Adrenal gland (tissue), 12 donors: ENCODE results near the gene ACR. TPM values are rescaled to one million over a fixed set of nuclear protein-coding genes. Genes with fewer than 3 reads are reported as not detected.

ENCODE experiments used
- DNase-seq, 7 donors: peaks; one replicate each; pipeline ENCODE4 v3.0.0-alpha.2; 2019 to 2020
- H3K27ac ChIP-seq, 5 donors: fragments of 200-600 bp; sonication (generic) in 4 of 5; 1 replicate in 3 of 5; 2 replicates in 2 of 5; pipeline versions ENCODE4 v1.5.1 to v1.8.0; 2016 to 2020; ENCODE audit warnings: mild to moderate bottlenecking in 1 of 5
- H3K27me3 ChIP-seq: fragments of 200-600 bp; 2 replicates; pipeline ENCODE4 v1.8.0; 2021
- H3K36me3 ChIP-seq, 2 donors: fragments of 200-600 bp; replicated peaks in 1 of 2; 1 replicate in 1 of 2; 2 replicates in 1 of 2; pipeline versions ENCODE4 v1.5.1 to v1.8.0; 2018 to 2022
- H3K4me1 ChIP-seq, 2 donors: fragments of 200-600 bp; replicated peaks in 1 of 2; 1 replicate in 1 of 2; 2 replicates in 1 of 2; pipeline versions ENCODE4 v1.5.1 to v1.8.0; 2018 to 2021
- H3K4me3 ChIP-seq, 4 donors: fragments of 200-600 bp; sonication (generic) in 3 of 4; one replicate each; pipeline ENCODE4 v1.5.1; 2016 to 2018
- H3K9me3 ChIP-seq, 3 donors: fragments of 200-600 bp; sonication (generic) in 1 of 3; replicated peaks in 1 of 3; 1 replicate in 2 of 3; 2 replicates in 1 of 3; pipeline versions ENCODE4 v1.5.1 to v1.8.0; 2016 to 2021
- POLR2A ChIP-seq, 2 donors: fragments of 450-650 bp; IDR thresholded peaks; one replicate each; pipeline ENCODE4 v1.6.1; 2017; ENCODE audit warnings: antibody characterized with exemption in 2 of 2, mild to moderate bottlenecking in 2 of 2, moderate library complexity in 1 of 2
- WGBS, 4 donors: extraction: QIAGEN DNeasy Blood & Tissue Kit in 2 of 4; methylation state at CpG; one replicate each; pipeline versions ENCODE4 v1.1.5 to v1.1.7; 2013 to 2017; 5-methylcytosine and 5-hydroxymethylcytosine counted together
- intact Hi-C, 2 donors: fragments of 100-400 bp; cut with DNase I; formaldehyde crosslinking; loops; one replicate each; pipeline versions ENCODE4 v1.14.1 to v1.15.0; 2022 to 2023
- polyA plus RNA-seq, 3 donors: library from polyadenylated mRNA; stranded (reverse); fragments of 200-250 nt in 2 of 3; fragments of 350-450 nt in 1 of 3; fragmentation: Illumina TruSeq in 1 of 3; extraction: RNeasy Lipid Tissue Mini Kit (QIAGEN cat#74804) in 1 of 3; gene quantifications; one replicate each; pipeline ENCODE4 v1.2.3, GENCODE V29; 2013 to 2014
- total RNA-seq, 9 donors: library from RNA; depleted of rRNA in 4 of 9; stranded (reverse); fragments of >200 nt in 4 of 9; fragments of 120-200 nt in 1 of 9; fragmentation: NEBNext Ultra II Directional in 1 of 9; extraction: Animal tissue kit (Norgen Biotek cat#: 25700) in 1 of 9; gene quantifications; one replicate each; pipeline versions ENCODE4 v1.1.0 to v1.2.4, GENCODE V29; 2013 to 2023
- TF ChIP-seq, protein P1 (sequence below), 6 experiments: fragments of 450-650 bp in 4 of 6; fragments of 200-600 bp in 2 of 6; sonication (generic) in 1 of 6; IDR thresholded peaks; 1 replicate in 5 of 6; 2 replicates in 1 of 6; pipeline versions ENCODE4 v1.5.1 to v1.8.0; 2016 to 2021; ENCODE audit warnings: antibody characterized with exemption in 6 of 6, mild to moderate bottlenecking in 2 of 6, moderate library complexity in 1 of 6
- donor health status: healthy with polysubstance abuse.
- donor health status: Bipolar disorder and iron deficiency.
- donor health status: DM: yes; HTN: yes; CAD: no.
- donor health status: DM: no; HTN: no; CAD: no.
- donor health status: DM: no; HTN: no; CAD: no.
- donor health status: DM: yes; HTN: yes; CAD: no.

Gene ACR
- total and polyA plus RNA-seq, 12 donors, result 0.13 to 1.5 (median 0.53) TPM; not detected in 4

DNA sequence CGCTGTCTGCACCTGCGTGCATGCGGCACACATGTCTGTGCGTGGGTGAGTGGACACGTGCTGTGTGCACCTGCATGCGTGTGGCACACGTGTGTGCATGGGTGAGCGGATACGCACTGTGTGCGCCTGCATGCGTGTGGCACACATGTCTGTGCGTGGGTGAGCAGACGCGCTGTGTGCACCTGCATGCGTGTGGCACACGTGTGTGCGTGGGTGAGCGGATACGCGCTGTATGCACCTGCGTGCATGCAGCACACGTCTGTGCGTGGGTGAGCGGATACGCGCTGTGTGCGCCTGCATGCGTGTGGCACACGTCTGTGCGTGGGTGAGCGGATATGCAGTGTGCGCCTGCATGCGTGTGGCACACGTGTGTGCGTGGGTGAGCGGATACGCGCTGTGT is 27.1 kb upstream of the ACR start:
- H3K9me3 ChIP-seq, result no peaks in the 10 kb centered on the region
- no peak for DNase-seq
- H3K27ac ChIP-seq, result no peak overlapping the region
- H3K4me1 ChIP-seq, result no peaks in the 10 kb centered on the region
- WGBS, 4 donors, result 85 to 96% (median 89%) methylated on average over 38 of the region's 38 CpGs
- no peaks in the 10 kb centered on the region for H3K27me3 ChIP-seq
- H3K36me3 ChIP-seq, result no peaks in the 10 kb centered on the region
- TF ChIP-seq, protein P1, sequence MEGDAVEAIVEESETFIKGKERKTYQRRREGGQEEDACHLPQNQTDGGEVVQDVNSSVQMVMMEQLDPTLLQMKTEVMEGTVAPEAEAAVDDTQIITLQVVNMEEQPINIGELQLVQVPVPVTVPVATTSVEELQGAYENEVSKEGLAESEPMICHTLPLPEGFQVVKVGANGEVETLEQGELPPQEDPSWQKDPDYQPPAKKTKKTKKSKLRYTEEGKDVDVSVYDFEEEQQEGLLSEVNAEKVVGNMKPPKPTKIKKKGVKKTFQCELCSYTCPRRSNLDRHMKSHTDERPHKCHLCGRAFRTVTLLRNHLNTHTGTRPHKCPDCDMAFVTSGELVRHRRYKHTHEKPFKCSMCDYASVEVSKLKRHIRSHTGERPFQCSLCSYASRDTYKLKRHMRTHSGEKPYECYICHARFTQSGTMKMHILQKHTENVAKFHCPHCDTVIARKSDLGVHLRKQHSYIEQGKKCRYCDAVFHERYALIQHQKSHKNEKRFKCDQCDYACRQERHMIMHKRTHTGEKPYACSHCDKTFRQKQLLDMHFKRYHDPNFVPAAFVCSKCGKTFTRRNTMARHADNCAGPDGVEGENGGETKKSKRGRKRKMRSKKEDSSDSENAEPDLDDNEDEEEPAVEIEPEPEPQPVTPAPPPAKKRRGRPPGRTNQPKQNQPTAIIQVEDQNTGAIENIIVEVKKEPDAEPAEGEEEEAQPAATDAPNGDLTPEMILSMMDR (IDR thresholded peaks at IDR 0.05), result no peak
- TF ChIP-seq POLR2A (IDR thresholded peaks at IDR 0.05), result no peak
- intact Hi-C loops, result no loop called here
- no peak overlapping the region for H3K4me3 ChIP-seq

DNA sequence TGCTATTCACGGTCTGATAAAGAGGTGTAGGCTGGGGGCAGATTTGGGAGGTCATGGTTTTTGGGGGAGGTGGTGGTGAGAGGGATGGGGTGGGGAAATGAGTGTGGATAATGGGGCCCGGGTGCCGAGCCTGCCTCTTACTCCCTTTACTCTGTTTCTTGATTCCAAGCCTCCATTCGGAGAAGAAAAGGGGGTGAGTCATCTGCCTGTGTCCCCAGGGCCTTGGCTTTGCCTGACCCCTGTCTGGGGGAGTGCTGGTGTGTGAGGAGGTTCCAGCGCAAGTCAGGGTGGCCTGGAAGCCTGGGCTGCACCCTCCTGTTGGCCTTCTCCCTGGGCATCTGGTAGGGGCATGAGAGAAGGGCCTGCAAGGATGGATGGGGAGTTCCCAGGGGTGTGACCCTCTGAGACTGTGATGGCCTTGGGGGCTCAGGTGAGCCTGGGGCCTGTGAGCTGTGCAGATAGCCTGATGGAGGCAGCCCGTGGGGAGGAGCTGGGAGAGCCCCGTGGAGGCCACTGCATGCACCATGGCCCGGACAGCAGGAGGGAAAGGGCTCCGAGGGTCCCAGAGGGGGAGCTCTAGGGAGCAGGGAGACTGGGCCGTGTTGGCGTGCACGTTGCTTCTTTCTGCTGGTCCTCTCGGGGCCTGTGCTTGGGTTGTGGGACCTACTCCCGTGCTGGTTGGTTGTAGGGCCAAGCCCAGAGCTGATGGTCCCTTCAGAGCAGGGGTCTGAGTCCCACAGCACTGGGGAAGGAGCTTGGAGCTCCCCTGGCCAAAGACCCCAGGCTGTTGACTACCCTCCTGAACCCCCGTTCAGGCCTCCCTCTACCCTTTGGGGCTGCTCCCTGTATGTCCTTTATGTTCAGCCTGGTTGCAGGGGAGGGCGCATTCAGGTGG is 26.3 kb upstream of the ACR start:
- H3K27ac ChIP-seq, result no peak overlapping the region
- intact Hi-C loops, result no loop called here
- WGBS, 4 donors, result 72 to 80% (median 77%) methylated on average over 6 to 16 of the region's 16 CpGs
- TF ChIP-seq, protein P1 (IDR thresholded peaks at IDR 0.05), result no peak
- no peak for TF ChIP-seq POLR2A (IDR thresholded peaks at IDR 0.05)
- no peaks in the 10 kb centered on the region for H3K9me3 ChIP-seq
- no peaks in the 10 kb centered on the region for H3K4me1 ChIP-seq
- H3K36me3 ChIP-seq, result no peaks in the 10 kb centered on the region
- DNase-seq, result no peak
- H3K4me3 ChIP-seq, result no peak overlapping the region
- no peaks in the 10 kb centered on the region for H3K27me3 ChIP-seq

DNA sequence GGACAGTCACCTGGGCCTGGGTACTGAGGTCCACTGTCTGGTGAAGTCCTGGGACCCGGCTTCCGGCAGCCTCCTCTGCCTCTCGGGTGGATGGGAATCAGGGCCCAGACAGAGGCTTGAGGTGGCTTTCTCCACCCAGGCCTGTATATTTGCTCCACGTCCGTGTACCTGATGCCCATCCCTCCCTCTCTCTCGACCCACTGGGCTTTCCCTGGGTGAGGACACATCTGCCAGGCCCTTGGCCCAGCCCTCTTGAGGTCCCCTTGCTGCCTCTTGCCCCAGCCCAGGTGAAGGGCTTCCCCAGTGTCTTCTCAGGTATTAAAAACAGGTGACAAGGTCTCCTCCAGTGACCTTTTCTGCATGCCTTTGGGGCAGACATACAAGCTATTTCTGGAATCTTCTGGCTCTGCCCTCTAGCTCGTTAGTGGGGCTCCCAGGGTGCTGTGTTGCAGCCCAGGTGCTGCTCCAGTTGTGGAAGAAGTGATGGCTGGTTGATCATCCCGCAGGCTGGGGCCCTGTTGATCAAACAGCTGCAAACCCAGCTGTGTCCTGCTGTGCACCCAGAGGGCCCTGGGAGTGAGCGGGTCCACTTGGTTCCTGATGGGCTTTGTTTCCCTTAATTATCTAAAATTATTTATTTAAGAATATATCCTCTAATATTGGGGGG is 25.5 kb upstream of the ACR start:
- WGBS, 4 donors, result 57 to 76% (median 71%) methylated on average over 2 to 9 of the region's 9 CpGs
- Histone ChIP-seq H3K27me3 (no peaks in the 10 kb centered on the region), H3K27ac (no peak overlapping the region), H3K36me3 (no peaks in the 10 kb centered on the region), H3K9me3 (no peaks in the 10 kb centered on the region), H3K4me1 (no peaks in the 10 kb centered on the region), H3K4me3 (no peak overlapping the region)
- intact Hi-C loops, result no loop called here
- no peak for TF ChIP-seq POLR2A (IDR thresholded peaks at IDR 0.05)
- TF ChIP-seq, protein P1 (IDR thresholded peaks at IDR 0.05), result no peak
- DNase-seq, result no peak

DNA sequence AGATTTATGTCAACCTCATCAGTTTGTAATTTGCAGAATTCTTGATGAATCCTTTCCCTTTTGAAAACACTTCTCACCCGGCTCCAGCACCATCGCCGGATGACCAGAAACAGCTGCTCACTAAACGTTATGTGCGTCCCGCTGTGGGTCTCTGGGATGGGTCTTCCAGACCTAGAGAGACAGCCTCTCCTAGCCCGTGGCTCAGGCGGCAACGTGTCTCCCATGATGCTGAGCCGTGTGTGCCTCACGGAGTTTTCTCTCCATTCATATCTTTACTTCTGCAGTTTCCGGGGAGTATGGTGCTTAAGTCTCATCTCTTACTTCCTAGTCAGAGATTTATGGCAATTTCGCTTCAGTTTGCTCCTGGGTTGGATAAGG is 25.0 kb upstream of the ACR start:
- 67 to 77% (median 73%) methylated on average over 13 of the region's 13 CpGs for WGBS, 4 donors
- Histone ChIP-seq H3K36me3 (no peaks in the 10 kb centered on the region), H3K9me3 (no peaks in the 10 kb centered on the region), H3K4me3 (no peak overlapping the region), H3K4me1 (no peaks in the 10 kb centered on the region), H3K27ac (no peak overlapping the region), H3K27me3 (no peaks in the 10 kb centered on the region)
- TF ChIP-seq, protein P1 (IDR thresholded peaks at IDR 0.05), result no peak
- TF ChIP-seq POLR2A (IDR thresholded peaks at IDR 0.05), result no peak
- no peak for DNase-seq
- intact Hi-C loops, result no loop called here
